Suppressor macrophage (primary cell): ENCODE results near the gene C1QL2.

Experiments used
- DNase-seq, 4 experiments: peaks; one replicate each; pipeline ENCODE4 v3.0.0-alpha.2; 2020 to 2022

The C1QL2 gene

GRCh38 chr2:119179202-119179601 lies 20.7 kb upstream of the C1QL2 start:
- no peak for DNase-seq

- DNase-seq: no peak
Observed at GRCh38 chr2:119178776-119179175, 20.2 kb upstream of the C1QL2 start.

GRCh38 chr2:119177838-119178190 lies 19.3 kb upstream of the C1QL2 start:
- DNase-seq: no peak

GRCh38 chr2:119177171-119177837 lies 18.8 kb upstream of the C1QL2 start:
- DNase-seq: no peak

GRCh38 chr2:119175517-119175916 lies 17.0 kb upstream of the C1QL2 start:
- no peak for DNase-seq

GRCh38 chr2:119174993-119175347 lies 16.4 kb upstream of the C1QL2 start:
- no peak for DNase-seq

GRCh38 chr2:119174216-119174992 lies 15.9 kb upstream of the C1QL2 start:
- DNase-seq: peak; percentile 68 to 85 (median 80)

- no peak for DNase-seq
Observed at GRCh38 chr2:119173556-119174060, 15.1 kb upstream of the C1QL2 start.

- no peak for DNase-seq
Observed at GRCh38 chr2:119170504-119170903, 12.0 kb upstream of the C1QL2 start.

- DNase-seq: no peak
Observed at GRCh38 chr2:119169717-119170116, 11.2 kb upstream of the C1QL2 start.

- peak; percentile 14 to 41 (median 30) for DNase-seq
Observed at GRCh38 chr2:119160361-119160990, 1.9 kb upstream of the C1QL2 start.

GRCh38 chr2:119157850-119158511 lies 570 bp downstream of the C1QL2 start:
- DNase-seq: no peak

- DNase-seq: no peak
Observed at GRCh38 chr2:119156891-119157773, 1.4 kb downstream of the C1QL2 start.

- DNase-seq: no peak
Observed at GRCh38 chr2:119156105-119156890, 2.3 kb downstream of the C1QL2 start.

GRCh38 chr2:119155633-119156032 lies 2.9 kb downstream of the C1QL2 start:
- peak; percentile 51 to 79 (median 78) for DNase-seq

GRCh38 chr2:119154076-119154475 lies 4.5 kb downstream of the C1QL2 start:
- DNase-seq: no peak

- no peak for DNase-seq
Observed at GRCh38 chr2:119149611-119150010, 8.9 kb downstream of the C1QL2 start.

GRCh38 chr2:119147776-119148715 lies 10.5 kb downstream of the C1QL2 start:
- no peak for DNase-seq

- no peak for DNase-seq
Observed at GRCh38 chr2:119144806-119145205, 13.7 kb downstream of the C1QL2 start.

- no peak for DNase-seq
Observed at GRCh38 chr2:119142824-119143223, 15.7 kb downstream of the C1QL2 start.
